Measurements from ENCODE around the gene RNF157.
"Not testable (repeated sequence)": the region's sequence is repeated elsewhere in the genome, so short reads cannot be mapped to it uniquely, and the experiment has no call there.

Gene RNF157

DNA sequence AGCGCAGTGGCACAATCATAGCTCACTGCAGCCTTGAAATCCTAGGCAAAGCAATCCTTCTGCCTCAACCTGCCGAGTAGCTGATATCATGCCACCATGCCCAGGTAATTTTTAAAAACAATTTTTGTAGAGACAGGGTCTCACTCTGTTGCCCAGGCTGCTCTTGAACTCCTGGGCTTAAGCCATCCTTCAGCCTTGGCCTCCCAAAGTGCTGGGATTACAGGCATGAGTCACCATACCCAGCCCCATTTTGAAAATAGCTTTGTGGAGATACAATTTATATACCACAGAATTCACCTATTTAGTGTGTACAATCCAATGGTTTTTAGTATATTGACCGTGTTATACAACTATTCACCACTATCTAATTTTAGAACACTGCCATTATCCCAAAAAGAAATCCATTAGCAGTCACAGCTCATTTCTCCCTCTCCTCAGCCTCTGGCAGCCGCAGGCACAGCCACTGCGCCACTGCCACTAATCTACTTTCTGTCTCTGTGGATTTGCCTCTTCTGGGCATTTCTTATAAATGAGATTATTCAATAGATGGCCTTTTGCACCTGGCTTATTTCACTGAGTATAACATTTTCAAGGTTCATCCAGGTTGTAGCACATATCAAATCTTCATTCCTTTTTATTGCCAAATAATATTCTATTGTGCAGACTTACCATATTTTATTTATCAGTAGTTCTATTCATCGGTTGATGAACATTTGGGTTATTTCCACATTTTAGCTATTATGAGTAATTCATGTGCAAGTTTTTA lies 6.5 kb downstream of the RNF157 start:
- WGBS (ENCODE audit: insufficient coverage): 100% methylated on average over 4 of the region's 6 CpGs
- ChIA-PET POLR2A (no interaction called here), CTCF (interaction anchor here (0.9 kb wide), 1 partner anchor 44 kb away, joined by 3 read pairs; no protein-coding TSS in a partner anchor)

DNA sequence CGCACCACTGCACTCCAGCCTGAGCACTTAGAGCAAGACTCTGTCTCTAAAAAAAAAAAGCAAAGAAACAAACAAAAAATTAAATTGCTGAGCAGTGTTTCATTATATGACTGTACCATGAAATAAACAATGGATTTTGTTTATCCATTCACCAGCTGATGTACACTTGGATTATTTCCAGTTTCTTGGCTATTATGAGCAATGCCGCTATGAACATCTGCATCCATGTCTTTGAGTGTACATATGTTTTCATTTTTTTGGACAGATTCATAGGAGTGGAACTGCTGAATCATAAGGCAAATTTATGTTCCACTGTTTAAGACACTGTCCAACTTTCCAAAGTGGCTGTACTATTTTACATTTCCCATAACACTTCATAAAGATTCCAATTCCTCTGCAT lies 8.0 kb downstream of the RNF157 start:
- WGBS (ENCODE audit: insufficient coverage): 50% methylated on average over 2 of the region's 2 CpGs
- Histone ChIP-seq H3K36me3 (ENCODE audit: control insufficient read depth in 4 of 4, insufficient read depth in 4 of 4, low read length in 3 of 4) (no peaks in the 10 kb centered on the region), H3K9me3 (ENCODE audit: control extremely low read depth in 1 of 5, control insufficient read depth in 4 of 5, insufficient read depth in 2 of 5, low read depth in 1 of 5, low read length in 4 of 5) (no peaks in the 10 kb centered on the region), H3K4me1 (ENCODE audit: control extremely low read depth in 1 of 4, control insufficient read depth in 4 of 4, insufficient read depth in 4 of 4, low read length in 3 of 4) (peaks cover 0 to 2% (median 0%) of the 10 kb centered on the region in 4 experiments), H3K27ac (ENCODE audit: insufficient read depth in 1 of 2, low read depth in 1 of 2, low read length in 2 of 2, poor library complexity in 1 of 2, severe bottlenecking in 2 of 2) (no peak overlapping the region), H3K27me3 (replicated peaks in 2 of 5; ENCODE audit: control insufficient read depth in 4 of 5, insufficient read depth in 5 of 5, low read length in 4 of 5) (peaks cover 0 to 17% (median 7%) of the 10 kb centered on the region in 5 experiments), H3K4me3 (ENCODE audit: control insufficient read depth in 1 of 7, extremely low read depth in 1 of 7, insufficient read depth in 4 of 7, low read depth in 2 of 7, low read length in 6 of 7) (no peak overlapping the region)
- DNase-seq: peak in 1 of 3 donors; percentile 39
- ChIA-PET CTCF (interaction anchor here (1.1 kb wide), 1 partner anchor 34 kb away, joined by 3 read pairs; no protein-coding TSS in a partner anchor), POLR2A (no interaction called here)

More for the DNA sequence above, 6.5 kb downstream of the RNF157 start:
- no peak overlapping the region for H3K27ac ChIP-seq (ENCODE audit: insufficient read depth in 1 of 2, low read depth in 1 of 2, low read length in 2 of 2, poor library complexity in 1 of 2, severe bottlenecking in 2 of 2)
- no peak overlapping the region for H3K4me3 ChIP-seq (ENCODE audit: control insufficient read depth in 1 of 7, extremely low read depth in 1 of 7, insufficient read depth in 4 of 7, low read depth in 2 of 7, low read length in 6 of 7)
- no peaks in the 10 kb centered on the region for H3K36me3 ChIP-seq (ENCODE audit: control insufficient read depth in 4 of 4, insufficient read depth in 4 of 4, low read length in 3 of 4)
- peaks cover 0 to 31% (median 15%) of the 10 kb centered on the region in 5 experiments for H3K27me3 ChIP-seq (replicated peaks in 2 of 5; ENCODE audit: control insufficient read depth in 4 of 5, insufficient read depth in 5 of 5, low read length in 4 of 5)
- DNase-seq: no peak
- peaks cover 0 to 2% (median 0%) of the 10 kb centered on the region in 4 experiments for H3K4me1 ChIP-seq (ENCODE audit: control extremely low read depth in 1 of 4, control insufficient read depth in 4 of 4, insufficient read depth in 4 of 4, low read length in 3 of 4)
- no peaks in the 10 kb centered on the region for H3K9me3 ChIP-seq (ENCODE audit: control extremely low read depth in 1 of 5, control insufficient read depth in 4 of 5, insufficient read depth in 2 of 5, low read depth in 1 of 5, low read length in 4 of 5)

DNA sequence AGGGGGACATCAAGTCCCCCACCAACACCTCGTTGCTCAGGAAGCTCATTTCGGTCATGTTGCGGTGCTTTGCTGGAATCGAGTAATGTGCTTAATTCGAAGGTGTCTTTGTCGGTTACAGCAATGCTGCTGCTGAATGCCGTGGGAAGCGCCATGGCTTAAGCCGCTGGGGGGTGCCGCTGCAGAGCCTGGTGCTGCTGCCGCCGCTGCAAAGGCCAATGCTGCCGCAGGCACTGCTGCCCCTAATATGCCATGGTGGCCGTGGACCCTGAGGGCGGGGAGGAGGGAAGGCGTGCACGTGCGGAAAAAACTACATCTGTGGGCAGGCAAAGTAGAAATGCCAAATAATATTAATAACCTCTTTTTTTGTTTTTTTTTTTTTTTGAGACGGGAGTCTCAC lies 13.5 kb downstream of the RNF157 start:
- H3K36me3 ChIP-seq (ENCODE audit: control insufficient read depth in 4 of 4, insufficient read depth in 4 of 4, low read length in 3 of 4); H3K4me1 ChIP-seq (ENCODE audit: control extremely low read depth in 1 of 4, control insufficient read depth in 4 of 4, insufficient read depth in 4 of 4, low read length in 3 of 4); CTCF ChIA-PET; H3K4me3 ChIP-seq (ENCODE audit: control insufficient read depth in 1 of 7, extremely low read depth in 1 of 7, insufficient read depth in 4 of 7, low read depth in 2 of 7, low read length in 6 of 7); H3K9me3 ChIP-seq (ENCODE audit: control extremely low read depth in 1 of 5, control insufficient read depth in 4 of 5, insufficient read depth in 2 of 5, low read depth in 1 of 5, low read length in 4 of 5); POLR2A ChIA-PET; H3K27ac ChIP-seq (ENCODE audit: insufficient read depth in 1 of 2, low read depth in 1 of 2, low read length in 2 of 2, poor library complexity in 1 of 2, severe bottlenecking in 2 of 2); DNase-seq: not testable (repeated sequence)
- 95% methylated on average over 14 of the region's 19 CpGs for WGBS (ENCODE audit: insufficient coverage)
- H3K27me3 ChIP-seq (replicated peaks in 2 of 5; ENCODE audit: control insufficient read depth in 4 of 5, insufficient read depth in 5 of 5, low read length in 4 of 5): peaks cover 0 to 14% (median 0%) of the 10 kb centered on the region in 5 experiments

DNA sequence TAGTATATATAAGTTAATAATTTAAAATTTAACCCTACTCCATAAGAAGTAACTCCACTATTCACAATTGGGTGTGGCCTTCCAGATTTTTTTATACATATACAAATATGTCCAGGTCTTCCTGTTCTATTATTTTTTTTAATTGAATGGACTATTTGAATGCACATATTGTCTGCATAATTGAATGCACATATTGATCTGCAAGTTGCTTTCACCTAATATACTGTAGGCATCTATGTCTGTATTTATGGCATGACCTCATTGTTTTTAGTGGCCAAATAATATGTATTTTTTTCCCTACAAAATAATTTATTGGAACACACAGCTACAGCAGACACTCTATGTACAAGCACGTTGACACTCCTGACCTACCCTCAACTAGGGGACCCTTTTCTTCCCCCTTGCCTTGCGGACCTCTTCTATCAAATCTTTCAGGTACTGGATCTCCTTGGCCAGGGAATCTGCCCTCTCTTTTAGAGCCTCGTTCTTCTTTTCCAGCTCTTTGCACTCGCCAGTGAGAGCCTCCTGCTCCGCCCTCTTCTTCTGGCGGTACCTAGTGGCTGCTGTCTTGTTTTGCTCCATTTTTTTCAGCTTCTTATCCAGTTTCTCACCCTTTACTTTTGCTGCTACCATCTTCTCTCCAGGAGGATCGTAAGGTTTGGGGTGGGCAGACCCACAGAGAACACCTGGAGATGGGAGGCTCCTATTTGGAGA lies 14.8 kb downstream of the RNF157 start:
- H3K9me3 ChIP-seq (ENCODE audit: control extremely low read depth in 1 of 5, control insufficient read depth in 4 of 5, insufficient read depth in 2 of 5, low read depth in 1 of 5, low read length in 4 of 5); H3K4me1 ChIP-seq (ENCODE audit: control extremely low read depth in 1 of 4, control insufficient read depth in 4 of 4, insufficient read depth in 4 of 4, low read length in 3 of 4); H3K36me3 ChIP-seq (ENCODE audit: control insufficient read depth in 4 of 4, insufficient read depth in 4 of 4, low read length in 3 of 4); POLR2A ChIA-PET; DNase-seq; H3K4me3 ChIP-seq (ENCODE audit: control insufficient read depth in 1 of 7, extremely low read depth in 1 of 7, insufficient read depth in 4 of 7, low read depth in 2 of 7, low read length in 6 of 7); H3K27ac ChIP-seq (ENCODE audit: insufficient read depth in 1 of 2, low read depth in 1 of 2, low read length in 2 of 2, poor library complexity in 1 of 2, severe bottlenecking in 2 of 2): not testable (repeated sequence)
- WGBS (ENCODE audit: insufficient coverage): 86% methylated on average over 1 of the region's 7 CpGs
- CTCF ChIA-PET: interaction anchor here (0.5 kb wide), 1 partner anchor 169 kb away, joined by 5 read pairs; no protein-coding TSS in a partner anchor
- peaks cover 0 to 14% (median 0%) of the 10 kb centered on the region in 5 experiments for H3K27me3 ChIP-seq (replicated peaks in 2 of 5; ENCODE audit: control insufficient read depth in 4 of 5, insufficient read depth in 5 of 5, low read length in 4 of 5)

DNA sequence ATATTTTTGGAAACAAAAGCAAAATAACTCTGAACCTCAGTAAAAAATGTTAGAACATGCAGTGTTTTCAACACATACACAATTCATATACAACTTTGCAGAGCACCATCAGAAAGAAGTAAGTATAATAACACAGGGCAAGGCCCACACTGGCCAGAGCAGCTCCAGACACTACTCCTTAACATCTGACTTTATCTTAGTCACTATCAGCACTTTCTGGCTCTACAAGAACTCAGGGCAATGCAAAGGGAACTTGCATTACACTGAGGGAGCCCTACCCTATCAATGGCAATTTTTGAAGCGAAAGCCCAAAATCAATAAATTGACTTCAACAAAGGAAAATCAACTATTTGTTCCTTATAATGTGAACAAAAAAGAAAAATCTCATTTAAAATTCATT lies 16.5 kb downstream of the RNF157 start:
- no CpG with 5 or more reads among the region's 1 CpG for WGBS (ENCODE audit: insufficient coverage)
- Histone ChIP-seq H3K4me3 (ENCODE audit: control insufficient read depth in 1 of 7, extremely low read depth in 1 of 7, insufficient read depth in 4 of 7, low read depth in 2 of 7, low read length in 6 of 7) (no peak overlapping the region), H3K9me3 (ENCODE audit: control extremely low read depth in 1 of 5, control insufficient read depth in 4 of 5, insufficient read depth in 2 of 5, low read depth in 1 of 5, low read length in 4 of 5) (no peaks in the 10 kb centered on the region), H3K27me3 (replicated peaks in 2 of 5; ENCODE audit: control insufficient read depth in 4 of 5, insufficient read depth in 5 of 5, low read length in 4 of 5) (peaks cover 0 to 2% (median 0%) of the 10 kb centered on the region in 5 experiments), H3K36me3 (ENCODE audit: control insufficient read depth in 4 of 4, insufficient read depth in 4 of 4, low read length in 3 of 4) (no peaks in the 10 kb centered on the region), H3K4me1 (ENCODE audit: control extremely low read depth in 1 of 4, control insufficient read depth in 4 of 4, insufficient read depth in 4 of 4, low read length in 3 of 4) (no peaks in the 10 kb centered on the region), H3K27ac (ENCODE audit: insufficient read depth in 1 of 2, low read depth in 1 of 2, low read length in 2 of 2, poor library complexity in 1 of 2, severe bottlenecking in 2 of 2) (no peak overlapping the region)
- DNase-seq: no peak
- ChIA-PET POLR2A (no interaction called here), CTCF (no interaction called here)

DNA sequence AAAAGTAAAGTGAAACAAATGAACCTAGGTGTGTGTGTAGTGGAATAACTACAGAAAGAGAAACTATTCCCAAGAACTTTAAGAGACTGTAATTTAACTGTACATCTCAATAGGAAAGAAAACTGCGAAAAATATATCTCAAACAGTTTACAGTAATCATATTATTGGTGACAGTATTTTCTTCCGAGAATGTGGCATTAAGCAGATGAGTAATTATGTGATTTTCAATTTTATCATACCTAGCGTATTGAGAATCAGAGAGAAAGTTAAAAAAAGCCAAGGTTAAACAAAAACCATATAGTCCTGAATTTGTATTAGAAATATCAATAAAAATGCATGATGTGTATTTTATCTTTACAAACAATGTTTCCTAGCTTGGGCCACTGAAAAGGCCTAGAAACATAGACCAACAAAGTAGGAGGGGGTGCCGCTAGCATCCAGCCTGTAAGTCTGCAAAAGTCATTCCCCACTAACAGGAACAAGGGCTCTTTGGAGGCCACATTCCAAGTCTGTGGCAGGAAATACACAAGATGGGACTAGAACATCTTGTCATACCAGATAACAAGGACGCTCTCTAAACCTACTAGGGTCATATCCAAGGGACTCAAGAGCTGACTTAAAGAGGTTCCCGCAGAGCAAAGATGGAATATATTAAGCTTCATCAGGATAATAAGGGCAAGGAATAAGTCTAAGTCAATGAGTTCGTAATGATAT lies 20.5 kb downstream of the RNF157 start:
- ChIA-PET POLR2A (no interaction called here), CTCF (no interaction called here)
- DNase-seq: no peak
- no peaks in the 10 kb centered on the region for H3K36me3 ChIP-seq (ENCODE audit: control insufficient read depth in 4 of 4, insufficient read depth in 4 of 4, low read length in 3 of 4)
- H3K4me3 ChIP-seq (ENCODE audit: control insufficient read depth in 1 of 7, extremely low read depth in 1 of 7, insufficient read depth in 4 of 7, low read depth in 2 of 7, low read length in 6 of 7): no peak overlapping the region
- H3K27me3 ChIP-seq (replicated peaks in 2 of 5; ENCODE audit: control insufficient read depth in 4 of 5, insufficient read depth in 5 of 5, low read length in 4 of 5): no peaks in the 10 kb centered on the region
- H3K4me1 ChIP-seq (ENCODE audit: control extremely low read depth in 1 of 4, control insufficient read depth in 4 of 4, insufficient read depth in 4 of 4, low read length in 3 of 4): no peaks in the 10 kb centered on the region
- no peak overlapping the region for H3K27ac ChIP-seq (ENCODE audit: insufficient read depth in 1 of 2, low read depth in 1 of 2, low read length in 2 of 2, poor library complexity in 1 of 2, severe bottlenecking in 2 of 2)
- 93% methylated on average over 2 of the region's 7 CpGs for WGBS (ENCODE audit: insufficient coverage)
- H3K9me3 ChIP-seq (ENCODE audit: control extremely low read depth in 1 of 5, control insufficient read depth in 4 of 5, insufficient read depth in 2 of 5, low read depth in 1 of 5, low read length in 4 of 5): no peaks in the 10 kb centered on the region

Data from common myeloid progenitor, CD34-positive (primary cell).